Nephron progenitor cell (in vitro differentiated cells): ENCODE data around the gene HEATR1.

Experiments used
- DNase-seq: peaks from one replicate; pipeline ENCODE4 v3.0.0; 2021
- H3K27ac Mint-ChIP-seq: 2 replicates; pipeline ENCODE4 v1.8.0; 2021; ENCODE audit warnings: mild to moderate bottlenecking, moderate library complexity, mixed read lengths
- H3K27me3 Mint-ChIP-seq: 2 replicates; pipeline ENCODE4 v1.8.0; 2021; ENCODE audit warnings: mild to moderate bottlenecking, low read depth, mixed read lengths; ENCODE audit not compliant: poor library complexity
- H3K36me3 Mint-ChIP-seq: 2 replicates; pipeline ENCODE4 v1.8.0; 2021; ENCODE audit warnings: low read depth, mixed read lengths
- H3K4me1 Mint-ChIP-seq: 2 replicates; pipeline ENCODE4 v1.8.0; 2021; ENCODE audit warnings: mixed read lengths
- H3K4me3 Mint-ChIP-seq: 2 replicates; pipeline ENCODE4 v1.8.0; 2021; ENCODE audit warnings: mild to moderate bottlenecking, moderate library complexity, mixed read lengths
- H3K9me3 Mint-ChIP-seq: 2 replicates; pipeline ENCODE4 v1.8.0; 2021; ENCODE audit warnings: mild to moderate bottlenecking, moderate library complexity, mixed read lengths
- TF ChIP-seq, protein P1 (sequence below): fragments of 200-600 bp; sonication (generic); IDR thresholded peaks from 2 replicates; pipeline ENCODE4 v1.5.0; 2021; ENCODE audit warnings: antibody characterized with exemption

The HEATR1 gene

DNA sequence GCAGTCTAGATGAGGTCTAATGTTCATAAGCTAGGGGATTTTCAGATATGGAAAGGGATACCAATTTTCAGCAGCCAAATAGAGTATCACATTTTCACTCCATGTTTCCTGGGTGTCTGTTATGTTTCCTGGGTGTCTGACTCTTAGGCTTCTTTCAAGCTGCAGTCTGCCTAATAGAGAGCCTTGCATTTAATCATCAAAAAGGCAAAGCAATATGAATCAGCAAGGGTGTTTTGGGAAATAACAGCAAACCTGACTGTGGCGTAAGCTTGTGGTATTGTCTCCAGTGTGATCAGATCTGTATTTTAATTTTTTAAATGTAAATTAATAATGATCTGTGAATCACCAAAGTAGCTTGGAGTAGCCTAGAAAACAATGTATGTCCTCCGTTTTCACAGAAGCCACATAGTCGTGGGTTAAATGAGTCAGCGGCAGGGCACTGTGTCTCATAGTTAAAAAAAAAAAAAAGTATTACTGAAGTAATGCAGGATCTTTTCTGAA is 70.1 kb downstream of the HEATR1 start:
- Mint-ChIP-seq H3K27me3 (peaks cover 3% of the 10 kb centered on the region), H3K4me3 (no peak overlapping the region), H3K9me3 (no peaks in the 10 kb centered on the region), H3K36me3 (peaks cover 28% of the 10 kb centered on the region), H3K4me1 (peaks cover 20% of the 10 kb centered on the region), H3K27ac (peak overlapping the region; percentile 34)
- TF ChIP-seq, protein P1, sequence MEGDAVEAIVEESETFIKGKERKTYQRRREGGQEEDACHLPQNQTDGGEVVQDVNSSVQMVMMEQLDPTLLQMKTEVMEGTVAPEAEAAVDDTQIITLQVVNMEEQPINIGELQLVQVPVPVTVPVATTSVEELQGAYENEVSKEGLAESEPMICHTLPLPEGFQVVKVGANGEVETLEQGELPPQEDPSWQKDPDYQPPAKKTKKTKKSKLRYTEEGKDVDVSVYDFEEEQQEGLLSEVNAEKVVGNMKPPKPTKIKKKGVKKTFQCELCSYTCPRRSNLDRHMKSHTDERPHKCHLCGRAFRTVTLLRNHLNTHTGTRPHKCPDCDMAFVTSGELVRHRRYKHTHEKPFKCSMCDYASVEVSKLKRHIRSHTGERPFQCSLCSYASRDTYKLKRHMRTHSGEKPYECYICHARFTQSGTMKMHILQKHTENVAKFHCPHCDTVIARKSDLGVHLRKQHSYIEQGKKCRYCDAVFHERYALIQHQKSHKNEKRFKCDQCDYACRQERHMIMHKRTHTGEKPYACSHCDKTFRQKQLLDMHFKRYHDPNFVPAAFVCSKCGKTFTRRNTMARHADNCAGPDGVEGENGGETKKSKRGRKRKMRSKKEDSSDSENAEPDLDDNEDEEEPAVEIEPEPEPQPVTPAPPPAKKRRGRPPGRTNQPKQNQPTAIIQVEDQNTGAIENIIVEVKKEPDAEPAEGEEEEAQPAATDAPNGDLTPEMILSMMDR = no peak
- no peak for DNase-seq

DNA sequence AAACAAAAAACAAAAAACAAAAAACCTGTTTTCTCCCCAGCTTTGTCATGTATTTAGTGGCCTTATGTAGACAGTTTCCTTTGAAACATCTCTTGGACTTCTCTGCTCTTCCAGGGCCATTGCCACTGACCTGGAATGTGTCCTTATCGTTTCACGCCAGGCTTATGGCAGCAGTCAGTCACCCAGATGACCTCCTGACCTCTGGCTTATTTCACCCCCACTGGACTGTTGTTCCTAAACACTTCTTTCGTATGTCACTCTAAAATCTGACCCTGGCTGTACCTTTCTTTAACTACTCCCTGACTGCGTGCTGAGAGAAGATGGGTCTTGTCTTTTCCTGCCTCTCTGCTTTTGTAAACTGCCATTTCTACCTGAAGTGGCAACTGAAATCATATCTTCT is 71.5 kb downstream of the HEATR1 start:
- H3K4me3 Mint-ChIP-seq = no peak overlapping the region
- TF ChIP-seq, protein P1 = no peak
- H3K9me3 Mint-ChIP-seq = no peaks in the 10 kb centered on the region
- no peak overlapping the region for H3K27ac Mint-ChIP-seq
- peaks cover 3% of the 10 kb centered on the region for H3K27me3 Mint-ChIP-seq
- H3K36me3 Mint-ChIP-seq = peaks cover 28% of the 10 kb centered on the region
- peaks cover 20% of the 10 kb centered on the region for H3K4me1 Mint-ChIP-seq
- DNase-seq = no peak

DNA sequence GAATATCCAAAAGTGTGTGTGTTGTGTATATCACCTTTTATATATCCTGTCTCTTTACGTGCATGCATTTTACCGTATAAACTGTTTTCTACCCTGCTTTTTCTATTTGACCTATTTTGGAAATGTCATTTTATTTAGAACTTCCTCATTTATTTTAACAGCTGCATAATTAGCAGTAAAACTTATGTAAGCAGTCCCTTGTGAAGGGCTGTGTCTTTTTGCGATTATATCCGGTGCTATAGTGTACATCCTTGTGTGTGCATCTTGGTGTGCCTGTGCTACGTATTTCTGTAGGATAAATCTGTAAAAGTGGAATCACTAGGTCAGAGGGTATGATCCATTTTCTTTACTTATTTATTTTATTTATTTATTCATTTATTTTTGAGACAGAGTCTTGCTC is 73.4 kb downstream of the HEATR1 start:
- TF ChIP-seq, protein P1 = no peak
- Mint-ChIP-seq H3K36me3 (peaks cover 30% of the 10 kb centered on the region), H3K27me3 (peaks cover 3% of the 10 kb centered on the region), H3K27ac (no peak overlapping the region), H3K9me3 (no peaks in the 10 kb centered on the region), H3K4me1 (peaks cover 35% of the 10 kb centered on the region), H3K4me3 (no peak overlapping the region)
- DNase-seq = no peak

DNA sequence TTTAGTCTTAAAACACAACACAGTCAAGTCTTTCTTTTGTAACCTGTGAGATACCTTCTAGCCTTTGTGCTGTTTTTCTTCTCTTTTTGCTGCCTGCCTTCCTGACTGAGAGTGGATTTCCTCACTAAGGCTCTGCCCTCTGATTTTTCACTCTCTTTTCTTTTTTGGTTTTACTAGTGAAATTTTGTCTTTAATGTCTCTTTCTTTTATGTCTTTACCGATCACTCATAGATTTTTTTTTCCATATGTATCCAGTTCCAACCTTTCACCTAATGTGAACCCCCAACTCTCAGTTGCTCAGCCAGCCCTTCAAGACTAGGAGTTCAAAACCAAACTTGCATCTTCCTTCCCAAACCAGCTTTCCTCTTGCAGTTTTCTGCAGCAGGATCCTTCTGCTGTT is 74.0 kb downstream of the HEATR1 start:
- no peak overlapping the region for H3K4me3 Mint-ChIP-seq
- H3K9me3 Mint-ChIP-seq = no peaks in the 10 kb centered on the region
- H3K4me1 Mint-ChIP-seq = peaks cover 32% of the 10 kb centered on the region
- TF ChIP-seq, protein P1 = no peak
- peak overlapping the region; percentile 49 for H3K27ac Mint-ChIP-seq
- H3K27me3 Mint-ChIP-seq = peaks cover 3% of the 10 kb centered on the region
- peaks cover 30% of the 10 kb centered on the region for H3K36me3 Mint-ChIP-seq
- DNase-seq = no peak

DNA sequence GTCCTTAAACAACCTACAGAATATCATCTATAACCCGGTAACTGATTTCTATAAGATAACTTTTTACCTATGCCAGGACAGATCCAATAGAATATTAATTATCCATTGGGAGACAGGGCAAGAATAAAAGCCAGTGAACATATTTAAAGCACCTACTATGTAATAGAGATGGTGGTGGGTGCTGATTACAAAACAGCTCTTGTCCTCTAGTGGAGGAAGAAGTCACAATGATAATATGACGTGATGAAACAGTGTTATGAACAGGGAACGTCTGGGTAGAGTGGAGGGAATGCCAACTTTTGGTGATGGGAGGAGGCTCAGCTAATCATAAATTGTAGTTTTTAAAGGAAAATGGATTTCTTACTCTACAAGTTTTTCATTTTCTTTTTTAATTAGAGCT is 78.2 kb downstream of the HEATR1 start:
- Mint-ChIP-seq H3K4me1 (peaks cover 32% of the 10 kb centered on the region), H3K27ac (peak overlapping the region; percentile 8), H3K36me3 (peaks cover 15% of the 10 kb centered on the region), H3K4me3 (no peak overlapping the region), H3K27me3 (no peaks in the 10 kb centered on the region), H3K9me3 (no peaks in the 10 kb centered on the region)
- DNase-seq = no peak
- TF ChIP-seq, protein P1 = no peak

DNA sequence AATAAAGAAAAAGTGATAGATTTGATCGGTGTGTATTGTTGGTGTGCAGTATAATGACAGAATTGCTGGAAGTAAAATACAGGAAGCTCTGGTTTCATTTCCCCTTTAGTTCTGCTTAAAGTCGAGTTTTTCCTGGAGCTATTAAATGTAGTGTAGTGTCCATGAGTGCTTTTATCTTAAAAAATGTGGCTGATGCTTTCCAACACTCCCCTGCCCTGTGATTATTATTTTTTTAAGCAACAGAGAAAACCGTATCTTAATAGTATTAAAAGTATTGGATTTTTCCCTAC is 79.5 kb downstream of the HEATR1 start:
- H3K9me3 Mint-ChIP-seq = no peaks in the 10 kb centered on the region
- H3K27ac Mint-ChIP-seq = peak overlapping the region; percentile 17
- H3K27me3 Mint-ChIP-seq = no peaks in the 10 kb centered on the region
- no peak for DNase-seq
- peaks cover 32% of the 10 kb centered on the region for H3K4me1 Mint-ChIP-seq
- H3K4me3 Mint-ChIP-seq = peak overlapping the region; percentile 89
- H3K36me3 Mint-ChIP-seq = peaks cover 15% of the 10 kb centered on the region
- TF ChIP-seq, protein P1 = no peak
